ENCODE data around the gene AUNIP.
A peak's percentile ranks its signal among the peaks of the same experiment; 100 is the strongest.

AUNIP gene

GRCh38 chr1:25899792-25900191, 40.5 kb upstream of the AUNIP start:
- Histone ChIP-seq H3K4me1 (ENCODE audit: control insufficient read depth, insufficient read depth, low read length) (peaks cover 13% of the 10 kb centered on the region; the same call in 1 of the 2 replicates), H3K27me3 (ENCODE audit: control insufficient read depth, insufficient read depth, low read length) (no peaks in the 10 kb centered on the region), H3K9ac (ENCODE audit: low read length) (no peak overlapping the region), H3K9me3 (ENCODE audit: control insufficient read depth, insufficient read depth, low read depth, low read length) (no peaks in the 10 kb centered on the region), H3K36me3 (ENCODE audit: control insufficient read depth, insufficient read depth, low read length) (peaks cover 72% of the 10 kb centered on the region), H3K4me3 (ENCODE audit: low read depth, low read length) (no peak overlapping the region), H3K27ac (ENCODE audit: low read depth, low read length) (no peak overlapping the region)

GRCh38 chr1:25898223-25899015, 39.2 kb upstream of the AUNIP start:
- H3K36me3 ChIP-seq (ENCODE audit: control insufficient read depth, insufficient read depth, low read length), result peaks cover 61% of the 10 kb centered on the region
- H3K9ac ChIP-seq (ENCODE audit: low read length), result no peak overlapping the region
- no peak overlapping the region for H3K4me3 ChIP-seq (ENCODE audit: low read depth, low read length)
- H3K4me1 ChIP-seq (ENCODE audit: control insufficient read depth, insufficient read depth, low read length), result peaks cover 9% of the 10 kb centered on the region; the same call in 1 of the 2 replicates
- H3K27ac ChIP-seq (ENCODE audit: low read depth, low read length), result no peak overlapping the region
- no peaks in the 10 kb centered on the region for H3K27me3 ChIP-seq (ENCODE audit: control insufficient read depth, insufficient read depth, low read length)
- H3K9me3 ChIP-seq (ENCODE audit: control insufficient read depth, insufficient read depth, low read depth, low read length), result no peaks in the 10 kb centered on the region

- no peak overlapping the region for H3K27ac ChIP-seq (ENCODE audit: low read depth, low read length)
- peaks cover 54% of the 10 kb centered on the region for H3K36me3 ChIP-seq (ENCODE audit: control insufficient read depth, insufficient read depth, low read length)
- H3K9ac ChIP-seq (ENCODE audit: low read length), result no peak overlapping the region
- no peak overlapping the region for H3K4me3 ChIP-seq (ENCODE audit: low read depth, low read length)
- no peaks in the 10 kb centered on the region for H3K27me3 ChIP-seq (ENCODE audit: control insufficient read depth, insufficient read depth, low read length)
- H3K4me1 ChIP-seq (ENCODE audit: control insufficient read depth, insufficient read depth, low read length), result peaks cover 15% of the 10 kb centered on the region
- no peaks in the 10 kb centered on the region for H3K9me3 ChIP-seq (ENCODE audit: control insufficient read depth, insufficient read depth, low read depth, low read length)
Measured at GRCh38 chr1:25897754-25898153, 38.5 kb upstream of the AUNIP start.

GRCh38 chr1:25896266-25896665, 37.0 kb upstream of the AUNIP start:
- no peaks in the 10 kb centered on the region for H3K27me3 ChIP-seq (ENCODE audit: control insufficient read depth, insufficient read depth, low read length)
- no peak overlapping the region for H3K9ac ChIP-seq (ENCODE audit: low read length)
- H3K9me3 ChIP-seq (ENCODE audit: control insufficient read depth, insufficient read depth, low read depth, low read length), result no peaks in the 10 kb centered on the region
- peaks cover 40% of the 10 kb centered on the region for H3K36me3 ChIP-seq (ENCODE audit: control insufficient read depth, insufficient read depth, low read length)
- no peak overlapping the region for H3K4me3 ChIP-seq (ENCODE audit: low read depth, low read length)
- no peak overlapping the region for H3K27ac ChIP-seq (ENCODE audit: low read depth, low read length)
- H3K4me1 ChIP-seq (ENCODE audit: control insufficient read depth, insufficient read depth, low read length), result peaks cover 29% of the 10 kb centered on the region

GRCh38 chr1:25895365-25895990, 36.2 kb upstream of the AUNIP start:
- H3K9ac ChIP-seq (ENCODE audit: low read length), result no peak overlapping the region
- H3K9me3 ChIP-seq (ENCODE audit: control insufficient read depth, insufficient read depth, low read depth, low read length), result no peaks in the 10 kb centered on the region
- H3K27me3 ChIP-seq (ENCODE audit: control insufficient read depth, insufficient read depth, low read length), result no peaks in the 10 kb centered on the region
- no peak overlapping the region for H3K27ac ChIP-seq (ENCODE audit: low read depth, low read length)
- H3K4me3 ChIP-seq (ENCODE audit: low read depth, low read length), result no peak overlapping the region
- H3K36me3 ChIP-seq (ENCODE audit: control insufficient read depth, insufficient read depth, low read length), result peaks cover 32% of the 10 kb centered on the region
- H3K4me1 ChIP-seq (ENCODE audit: control insufficient read depth, insufficient read depth, low read length), result peaks cover 33% of the 10 kb centered on the region

- Histone ChIP-seq H3K4me1 (ENCODE audit: control insufficient read depth, insufficient read depth, low read length) (peaks cover 45% of the 10 kb centered on the region), H3K27ac (ENCODE audit: low read depth, low read length) (no peak overlapping the region), H3K36me3 (ENCODE audit: control insufficient read depth, insufficient read depth, low read length) (peaks cover 9% of the 10 kb centered on the region), H3K9ac (ENCODE audit: low read length) (no peak overlapping the region), H3K27me3 (ENCODE audit: control insufficient read depth, insufficient read depth, low read length) (no peaks in the 10 kb centered on the region), H3K4me3 (ENCODE audit: low read depth, low read length) (no peak overlapping the region), H3K9me3 (ENCODE audit: control insufficient read depth, insufficient read depth, low read depth, low read length) (no peaks in the 10 kb centered on the region)
Measured at GRCh38 chr1:25893116-25893515, 33.9 kb upstream of the AUNIP start.

- peak overlapping the region; percentile 43 for H3K9ac ChIP-seq (ENCODE audit: low read length)
- H3K4me1 ChIP-seq (ENCODE audit: control insufficient read depth, insufficient read depth, low read length), result peaks cover 45% of the 10 kb centered on the region
- H3K27ac ChIP-seq (ENCODE audit: low read depth, low read length), result peak overlapping the region; percentile 65; the same call in 1 of the 2 replicates
- no peaks in the 10 kb centered on the region for H3K9me3 ChIP-seq (ENCODE audit: control insufficient read depth, insufficient read depth, low read depth, low read length)
- no peaks in the 10 kb centered on the region; the same call in 1 of the 2 replicates for H3K27me3 ChIP-seq (ENCODE audit: control insufficient read depth, insufficient read depth, low read length)
- no peaks in the 10 kb centered on the region for H3K36me3 ChIP-seq (ENCODE audit: control insufficient read depth, insufficient read depth, low read length)
- no peak overlapping the region for H3K4me3 ChIP-seq (ENCODE audit: low read depth, low read length)
Measured at GRCh38 chr1:25891606-25892005, 32.3 kb upstream of the AUNIP start.

- Histone ChIP-seq H3K27ac (ENCODE audit: low read depth, low read length) (no peak overlapping the region), H3K27me3 (ENCODE audit: control insufficient read depth, insufficient read depth, low read length) (no peaks in the 10 kb centered on the region; the same call in 1 of the 2 replicates), H3K9ac (ENCODE audit: low read length) (no peak overlapping the region), H3K4me3 (ENCODE audit: low read depth, low read length) (no peak overlapping the region), H3K4me1 (ENCODE audit: control insufficient read depth, insufficient read depth, low read length) (peaks cover 36% of the 10 kb centered on the region), H3K36me3 (ENCODE audit: control insufficient read depth, insufficient read depth, low read length) (no peaks in the 10 kb centered on the region), H3K9me3 (ENCODE audit: control insufficient read depth, insufficient read depth, low read depth, low read length) (no peaks in the 10 kb centered on the region)
Measured at GRCh38 chr1:25890239-25891034, 31.2 kb upstream of the AUNIP start.

- Histone ChIP-seq H3K27ac (ENCODE audit: low read depth, low read length) (no peak overlapping the region), H3K4me3 (ENCODE audit: low read depth, low read length) (no peak overlapping the region), H3K36me3 (ENCODE audit: control insufficient read depth, insufficient read depth, low read length) (no peaks in the 10 kb centered on the region), H3K27me3 (ENCODE audit: control insufficient read depth, insufficient read depth, low read length) (no peaks in the 10 kb centered on the region; the same call in 1 of the 2 replicates), H3K4me1 (ENCODE audit: control insufficient read depth, insufficient read depth, low read length) (peaks cover 36% of the 10 kb centered on the region), H3K9me3 (ENCODE audit: control insufficient read depth, insufficient read depth, low read depth, low read length) (no peaks in the 10 kb centered on the region), H3K9ac (ENCODE audit: low read length) (no peak overlapping the region)
Measured at GRCh38 chr1:25889470-25889869, 30.2 kb upstream of the AUNIP start.

- H3K36me3 ChIP-seq (ENCODE audit: control insufficient read depth, insufficient read depth, low read length), result no peaks in the 10 kb centered on the region
- no peaks in the 10 kb centered on the region; the same call in 1 of the 2 replicates for H3K27me3 ChIP-seq (ENCODE audit: control insufficient read depth, insufficient read depth, low read length)
- no peak overlapping the region for H3K4me3 ChIP-seq (ENCODE audit: low read depth, low read length)
- no peaks in the 10 kb centered on the region for H3K9me3 ChIP-seq (ENCODE audit: control insufficient read depth, insufficient read depth, low read depth, low read length)
- H3K9ac ChIP-seq (ENCODE audit: low read length), result no peak overlapping the region
- H3K4me1 ChIP-seq (ENCODE audit: control insufficient read depth, insufficient read depth, low read length), result peaks cover 36% of the 10 kb centered on the region
- H3K27ac ChIP-seq (ENCODE audit: low read depth, low read length), result no peak overlapping the region
Measured at GRCh38 chr1:25888426-25888987, 29.2 kb upstream of the AUNIP start.
